ENCODE measurements around the gene UGT1A1.

UGT1A1 gene

DNA sequence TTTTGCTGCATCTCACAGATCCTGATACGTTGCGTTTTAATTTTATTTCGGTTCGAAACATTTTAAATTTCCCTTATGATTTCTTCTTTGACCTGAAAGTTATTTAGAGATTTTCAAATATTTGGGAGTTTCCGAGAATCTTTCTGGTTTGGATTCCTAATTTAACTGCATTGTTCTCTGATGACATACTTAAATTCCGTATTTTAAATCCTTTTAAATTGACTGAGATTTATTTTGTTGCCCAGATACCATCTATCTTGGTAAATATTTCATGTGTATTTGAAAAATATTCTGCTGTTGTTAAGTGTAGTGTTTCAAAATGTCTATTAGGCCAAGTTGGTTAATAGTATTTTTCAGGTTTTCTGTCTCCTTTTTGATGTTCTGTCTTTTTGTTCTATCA lies 55.8 kb downstream of the UGT1A1 start:
- TF ChIP-seq, protein P1, sequence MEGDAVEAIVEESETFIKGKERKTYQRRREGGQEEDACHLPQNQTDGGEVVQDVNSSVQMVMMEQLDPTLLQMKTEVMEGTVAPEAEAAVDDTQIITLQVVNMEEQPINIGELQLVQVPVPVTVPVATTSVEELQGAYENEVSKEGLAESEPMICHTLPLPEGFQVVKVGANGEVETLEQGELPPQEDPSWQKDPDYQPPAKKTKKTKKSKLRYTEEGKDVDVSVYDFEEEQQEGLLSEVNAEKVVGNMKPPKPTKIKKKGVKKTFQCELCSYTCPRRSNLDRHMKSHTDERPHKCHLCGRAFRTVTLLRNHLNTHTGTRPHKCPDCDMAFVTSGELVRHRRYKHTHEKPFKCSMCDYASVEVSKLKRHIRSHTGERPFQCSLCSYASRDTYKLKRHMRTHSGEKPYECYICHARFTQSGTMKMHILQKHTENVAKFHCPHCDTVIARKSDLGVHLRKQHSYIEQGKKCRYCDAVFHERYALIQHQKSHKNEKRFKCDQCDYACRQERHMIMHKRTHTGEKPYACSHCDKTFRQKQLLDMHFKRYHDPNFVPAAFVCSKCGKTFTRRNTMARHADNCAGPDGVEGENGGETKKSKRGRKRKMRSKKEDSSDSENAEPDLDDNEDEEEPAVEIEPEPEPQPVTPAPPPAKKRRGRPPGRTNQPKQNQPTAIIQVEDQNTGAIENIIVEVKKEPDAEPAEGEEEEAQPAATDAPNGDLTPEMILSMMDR (IDR thresholded peaks at IDR 0.05; ENCODE audit: control extremely low read depth, extremely low read depth, low read depth, missing control alignments) = no peak
- CTCF ChIA-PET = no interaction called here
- DNase-seq (ENCODE audit: extremely low spot score) = no peak
- POLR2A ChIA-PET = no interaction called here

DNA sequence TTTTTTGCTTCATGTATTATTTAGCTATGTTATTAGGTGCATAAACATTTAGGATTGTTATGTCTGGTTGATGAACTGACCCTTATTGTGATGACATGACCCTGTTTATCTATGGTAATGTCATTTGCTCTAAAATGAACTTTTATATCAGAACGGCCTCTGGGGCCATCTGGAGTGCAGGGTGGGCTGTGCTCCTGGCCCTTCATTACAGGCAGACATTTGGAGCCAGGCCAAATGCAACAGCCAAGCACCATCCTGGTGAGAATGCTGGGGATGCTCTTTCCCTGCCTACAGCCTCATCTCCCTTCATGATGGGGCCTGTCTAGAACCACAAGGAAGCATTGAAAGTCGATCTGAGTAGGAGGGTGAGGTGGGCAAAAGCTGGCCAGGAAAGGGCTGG lies 56.3 kb downstream of the UGT1A1 start:
- CTCF ChIA-PET = no interaction called here
- DNase-seq (ENCODE audit: extremely low spot score) = no peak
- TF ChIP-seq, protein P1 (IDR thresholded peaks at IDR 0.05; ENCODE audit: control extremely low read depth, extremely low read depth, low read depth, missing control alignments) = no peak
- POLR2A ChIA-PET = no interaction called here

DNA sequence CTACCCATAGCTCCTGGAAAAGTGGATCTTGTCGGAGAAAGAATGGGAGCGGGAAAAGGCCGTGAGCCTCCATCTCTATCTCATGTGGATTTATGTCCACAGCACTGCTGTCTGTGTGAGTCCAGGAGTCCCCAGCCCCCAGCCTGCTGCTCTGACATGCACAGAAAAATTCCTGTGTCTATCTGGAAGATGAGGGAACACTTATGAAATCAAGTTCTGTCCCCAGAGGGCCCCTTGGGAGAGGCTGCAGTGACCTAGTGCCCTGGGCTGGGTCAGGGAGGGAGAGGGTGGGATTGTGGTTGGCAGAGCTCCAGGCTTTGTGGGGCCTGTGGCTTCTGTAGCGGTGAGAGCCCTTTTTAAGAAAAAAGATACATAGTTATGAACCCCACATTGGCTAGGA lies 56.7 kb downstream of the UGT1A1 start:
- TF ChIP-seq, protein P1 (IDR thresholded peaks at IDR 0.05; ENCODE audit: control extremely low read depth, extremely low read depth, low read depth, missing control alignments) = no peak
- CTCF ChIA-PET = no interaction called here
- POLR2A ChIA-PET = no interaction called here
- no peak for DNase-seq (ENCODE audit: extremely low spot score)

DNA sequence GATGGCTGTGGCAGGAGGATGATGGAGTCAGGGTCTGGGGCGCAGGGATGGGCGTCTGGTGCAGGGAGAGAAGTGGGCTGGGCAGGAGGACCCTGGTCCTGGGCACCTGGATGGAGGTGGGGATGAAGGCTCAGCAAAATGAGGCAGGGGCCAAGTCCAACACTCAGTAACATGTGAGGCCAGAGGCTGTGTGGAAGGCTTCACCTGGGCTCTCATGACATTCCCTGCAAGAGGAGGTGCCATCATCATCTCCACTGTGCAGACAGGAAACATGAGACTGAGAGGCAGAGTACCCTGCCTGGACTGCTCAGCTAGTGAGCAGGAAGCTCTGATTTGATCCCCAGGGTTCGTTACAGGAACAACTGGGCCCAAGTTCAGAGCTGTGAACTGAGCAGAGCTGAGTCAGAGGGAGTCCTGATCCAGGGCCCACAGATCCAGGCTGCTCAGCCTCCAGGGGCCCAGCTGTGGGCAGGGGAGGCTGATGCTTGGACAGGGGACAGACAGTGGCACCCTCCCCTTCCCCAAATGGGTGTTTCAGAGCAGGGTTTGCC lies 57.4 kb downstream of the UGT1A1 start:
- ChIA-PET POLR2A (no interaction called here), CTCF (no interaction called here)
- no peak for DNase-seq (ENCODE audit: extremely low spot score)
- TF ChIP-seq, protein P1 (IDR thresholded peaks at IDR 0.05; ENCODE audit: control extremely low read depth, extremely low read depth, low read depth, missing control alignments) = no peak

DNA sequence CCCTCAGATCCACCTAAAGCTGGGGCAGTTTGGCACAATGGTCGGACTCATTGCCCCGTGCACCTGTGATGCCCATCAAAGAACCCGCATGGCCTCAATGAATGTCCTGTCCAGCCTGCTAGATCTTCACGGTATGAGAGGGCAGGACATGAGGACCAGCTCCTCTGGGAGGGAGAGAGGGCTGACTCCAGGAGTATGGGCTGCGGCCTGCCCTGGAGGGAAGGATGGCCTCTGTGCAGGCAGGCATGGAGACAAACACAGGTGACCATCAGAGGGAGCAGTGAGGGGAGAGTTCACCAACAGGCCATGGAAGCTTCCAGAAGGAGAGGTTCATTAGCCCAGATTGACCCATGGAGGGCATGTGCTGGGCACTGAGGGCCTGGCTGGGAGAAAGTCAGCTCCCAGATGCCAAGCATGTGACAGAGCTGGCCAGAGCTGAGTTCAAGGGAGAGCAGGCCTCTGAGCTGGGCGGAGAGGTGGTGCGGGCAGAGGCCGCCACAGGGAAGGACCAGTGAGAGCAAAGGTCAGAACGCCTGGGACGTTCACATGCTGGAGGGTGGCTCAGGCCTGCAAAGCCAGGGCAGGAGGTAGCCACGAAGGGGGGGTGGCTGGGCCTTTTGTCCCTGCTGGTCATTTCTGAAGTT lies 58.0 kb downstream of the UGT1A1 start:
- no peak for DNase-seq (ENCODE audit: extremely low spot score)
- CTCF ChIA-PET = interaction anchor here (1.1 kb wide), 1 partner anchor 39 kb away, joined by 3 read pairs; no protein-coding TSS in a partner anchor
- POLR2A ChIA-PET = no interaction called here
- TF ChIP-seq, protein P1 (IDR thresholded peaks at IDR 0.05; ENCODE audit: control extremely low read depth, extremely low read depth, low read depth, missing control alignments) = no peak

DNA sequence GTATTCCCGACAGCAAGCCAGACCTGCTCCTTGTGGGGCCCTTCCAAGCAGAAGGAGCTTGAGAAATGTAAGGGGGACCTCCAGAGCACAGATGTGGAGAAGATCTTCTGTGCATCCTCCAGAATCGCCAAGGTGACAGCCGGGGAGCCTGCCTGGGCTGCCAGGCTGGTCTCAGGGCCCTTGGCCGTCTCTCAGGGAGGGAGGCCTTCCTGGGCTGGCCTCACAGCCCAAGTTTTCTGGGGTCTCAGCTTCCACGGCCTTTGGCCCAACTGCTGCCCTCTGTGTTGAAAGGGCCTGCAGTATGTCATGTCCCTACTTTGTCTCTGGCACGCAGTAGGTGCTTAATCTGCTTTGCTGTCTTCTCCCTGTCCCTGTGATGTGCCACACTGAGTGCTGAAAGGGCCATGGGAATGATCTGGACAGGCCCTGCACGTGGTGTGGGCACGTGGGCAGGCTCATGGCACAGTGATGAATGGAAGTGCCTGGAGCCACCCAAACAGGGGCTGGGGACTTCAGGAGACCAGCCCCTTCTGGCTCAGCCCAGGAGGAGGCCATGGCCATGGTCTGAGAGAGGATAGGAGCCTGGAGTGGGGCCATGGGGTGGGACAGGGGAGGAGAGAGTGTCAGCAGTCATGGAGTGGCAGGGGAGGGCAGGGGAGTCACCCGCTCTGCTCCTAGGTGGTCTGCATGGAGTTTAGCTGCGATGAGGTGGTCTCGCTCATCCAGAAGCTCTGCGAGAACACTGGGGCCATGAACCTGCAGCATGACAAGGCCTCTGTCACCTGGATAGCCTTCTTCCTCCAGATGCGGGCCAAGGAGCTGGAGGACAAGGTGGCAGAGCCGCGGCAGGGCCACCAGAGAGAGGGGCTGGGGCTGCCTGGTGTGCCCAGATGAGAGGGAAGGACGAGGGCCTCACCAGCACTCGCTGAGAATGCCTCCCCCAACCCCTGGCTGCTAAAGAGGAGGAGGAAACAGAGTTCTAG lies 58.9 kb downstream of the UGT1A1 start:
- ChIA-PET CTCF (interaction anchor here (1.1 to 1.6 kb wide), 2 partner anchors 29 to 38 kb away, joined by 3 read pairs; no protein-coding TSS in a partner anchor), POLR2A (no interaction called here)
- DNase-seq (ENCODE audit: extremely low spot score) = no peak
- TF ChIP-seq, protein P1 (IDR thresholded peaks at IDR 0.05; ENCODE audit: control extremely low read depth, extremely low read depth, low read depth, missing control alignments) = no peak
